Measurements from ENCODE around the gene PHKG2. TPM values are rescaled to one million over a fixed set of nuclear protein-coding genes. Genes with fewer than 3 reads are reported as not detected.

Gene PHKG2
- polyA plus RNA-seq, 1 donor from 2014 or later = 41.5 TPM

DNA sequence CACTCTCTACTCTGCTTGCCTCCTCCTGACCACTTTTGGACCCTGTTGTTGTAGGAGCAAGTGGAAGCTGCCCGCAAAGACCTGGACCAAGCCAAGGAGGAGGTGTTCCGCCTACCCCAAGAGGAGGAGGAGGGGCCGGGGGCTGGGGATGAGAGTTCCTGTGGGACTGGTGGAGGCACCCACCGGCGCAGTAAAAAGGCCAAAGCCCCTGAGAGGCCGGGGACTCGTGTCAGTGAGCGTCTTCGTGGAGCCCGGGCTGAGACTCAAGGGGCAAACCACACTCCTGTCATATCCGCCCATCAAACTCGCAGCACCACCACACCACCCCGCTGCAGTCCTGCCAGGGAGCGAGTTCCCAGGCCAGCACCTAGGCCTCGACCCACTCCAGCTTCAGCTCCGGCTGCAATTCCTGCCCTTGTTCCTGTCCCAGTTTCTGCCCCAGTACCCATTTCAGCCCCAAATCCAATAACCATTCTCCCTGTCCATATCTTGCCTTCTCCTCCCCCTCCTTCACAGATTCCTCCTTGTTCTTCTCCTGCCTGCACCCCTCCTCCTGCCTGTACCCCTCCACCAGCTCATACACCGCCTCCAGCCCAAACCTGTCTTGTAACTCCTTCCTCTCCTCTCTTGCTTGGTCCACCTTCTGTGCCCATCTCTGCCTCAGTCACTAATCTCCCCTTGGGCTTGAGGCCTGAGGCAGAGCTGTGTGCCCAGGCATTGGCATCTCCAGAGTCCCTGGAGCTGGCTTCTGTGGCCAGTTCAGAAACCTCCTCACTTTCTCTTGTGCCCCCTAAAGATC is 11.0 kb upstream of the PHKG2 start:
- no peak for TF ChIP-seq RAD21 (conservative IDR thresholded peaks at IDR 0.05)
- no peak for TF ChIP-seq TAF1 (IDR thresholded peaks at IDR 0.05; ENCODE audit: low read depth)
- TF ChIP-seq EZH2 (IDR thresholded peaks at IDR 0.05; ENCODE audit: borderline replicate concordance, insufficient read depth, low read length, poor library complexity, severe bottlenecking) = no peak
- peak; percentile 4 for TF ChIP-seq POLR2AphosphoS5 (IDR thresholded peaks at IDR 0.05)
- no peak for TF ChIP-seq SMC3 (conservative IDR thresholded peaks at IDR 0.05; ENCODE audit: poor library complexity)
- TF ChIP-seq CTCF (IDR thresholded peaks at IDR 0.05; ENCODE audit: poor library complexity, severe bottlenecking) = no peak
- H3K9ac ChIP-seq (ENCODE audit: low read length) = no peak overlapping the region

DNA sequence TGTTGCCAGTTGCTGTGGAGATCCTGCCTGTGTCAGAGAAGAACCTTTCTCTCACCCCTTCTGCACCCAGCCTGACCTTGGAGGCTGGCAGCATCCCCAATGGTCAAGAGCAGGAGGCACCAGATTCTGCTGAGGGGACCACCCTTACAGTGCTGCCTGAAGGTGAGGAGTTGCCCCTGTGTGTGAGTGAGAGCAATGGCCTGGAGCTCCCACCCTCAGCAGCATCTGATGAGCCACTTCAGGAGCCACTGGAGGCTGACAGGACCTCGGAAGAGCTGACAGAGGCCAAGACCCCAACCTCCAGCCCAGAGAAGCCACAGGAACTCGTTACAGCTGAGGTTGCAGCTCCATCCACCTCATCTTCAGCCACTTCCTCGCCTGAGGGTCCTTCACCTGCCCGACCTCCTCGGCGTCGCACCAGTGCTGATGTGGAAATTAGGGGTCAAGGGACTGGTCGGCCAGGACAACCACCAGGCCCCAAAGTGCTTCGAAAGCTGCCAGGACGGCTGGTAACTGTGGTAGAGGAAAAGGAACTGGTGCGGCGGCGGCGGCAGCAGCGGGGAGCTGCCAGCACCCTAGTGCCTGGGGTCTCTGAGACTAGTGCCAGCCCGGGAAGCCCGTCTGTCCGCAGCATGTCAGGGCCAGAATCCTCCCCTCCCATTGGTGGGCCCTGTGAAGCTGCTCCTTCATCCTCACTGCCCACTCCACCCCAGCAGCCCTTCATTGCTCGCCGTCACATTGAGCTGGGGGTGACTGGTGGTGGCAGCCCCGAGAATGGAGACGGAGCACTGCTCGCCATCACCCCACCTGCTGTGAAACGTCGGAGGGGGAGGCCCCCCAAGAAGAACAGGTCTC is 10.2 kb upstream of the PHKG2 start:
- H3K9me3 ChIP-seq (ENCODE audit: low read length) = no peaks in the 10 kb centered on the region
- peaks cover 5% of the 10 kb centered on the region for H3K36me3 ChIP-seq (ENCODE audit: insufficient read depth, low read length)
- no peak overlapping the region for H3K9ac ChIP-seq (ENCODE audit: low read length)
- H4K20me1 ChIP-seq (ENCODE audit: insufficient read depth) = no peaks in the 10 kb centered on the region
- no peak overlapping the region for H3K27ac ChIP-seq (ENCODE audit: low read length)
- H3K79me2 ChIP-seq (replicated peaks; ENCODE audit: insufficient read depth, low read length) = no peaks in the 10 kb centered on the region
- no peak for TF ChIP-seq MXI1 (conservative IDR thresholded peaks at IDR 0.05; ENCODE audit: poor library complexity, severe bottlenecking)
- TF ChIP-seq CTCF (IDR thresholded peaks at IDR 0.05; ENCODE audit: poor library complexity, severe bottlenecking) = no peak
- TF ChIP-seq RAD21 (conservative IDR thresholded peaks at IDR 0.05) = no peak
- no peak for TF ChIP-seq POLR2AphosphoS5 (IDR thresholded peaks at IDR 0.05)
- TF ChIP-seq TAF1 (IDR thresholded peaks at IDR 0.05; ENCODE audit: low read depth) = no peak
- TF ChIP-seq SMC3 (conservative IDR thresholded peaks at IDR 0.05; ENCODE audit: poor library complexity) = no peak
- no peak for TF ChIP-seq EP300 (conservative IDR thresholded peaks at IDR 0.05; ENCODE audit: poor library complexity, severe bottlenecking)
- TF ChIP-seq, protein P1, sequence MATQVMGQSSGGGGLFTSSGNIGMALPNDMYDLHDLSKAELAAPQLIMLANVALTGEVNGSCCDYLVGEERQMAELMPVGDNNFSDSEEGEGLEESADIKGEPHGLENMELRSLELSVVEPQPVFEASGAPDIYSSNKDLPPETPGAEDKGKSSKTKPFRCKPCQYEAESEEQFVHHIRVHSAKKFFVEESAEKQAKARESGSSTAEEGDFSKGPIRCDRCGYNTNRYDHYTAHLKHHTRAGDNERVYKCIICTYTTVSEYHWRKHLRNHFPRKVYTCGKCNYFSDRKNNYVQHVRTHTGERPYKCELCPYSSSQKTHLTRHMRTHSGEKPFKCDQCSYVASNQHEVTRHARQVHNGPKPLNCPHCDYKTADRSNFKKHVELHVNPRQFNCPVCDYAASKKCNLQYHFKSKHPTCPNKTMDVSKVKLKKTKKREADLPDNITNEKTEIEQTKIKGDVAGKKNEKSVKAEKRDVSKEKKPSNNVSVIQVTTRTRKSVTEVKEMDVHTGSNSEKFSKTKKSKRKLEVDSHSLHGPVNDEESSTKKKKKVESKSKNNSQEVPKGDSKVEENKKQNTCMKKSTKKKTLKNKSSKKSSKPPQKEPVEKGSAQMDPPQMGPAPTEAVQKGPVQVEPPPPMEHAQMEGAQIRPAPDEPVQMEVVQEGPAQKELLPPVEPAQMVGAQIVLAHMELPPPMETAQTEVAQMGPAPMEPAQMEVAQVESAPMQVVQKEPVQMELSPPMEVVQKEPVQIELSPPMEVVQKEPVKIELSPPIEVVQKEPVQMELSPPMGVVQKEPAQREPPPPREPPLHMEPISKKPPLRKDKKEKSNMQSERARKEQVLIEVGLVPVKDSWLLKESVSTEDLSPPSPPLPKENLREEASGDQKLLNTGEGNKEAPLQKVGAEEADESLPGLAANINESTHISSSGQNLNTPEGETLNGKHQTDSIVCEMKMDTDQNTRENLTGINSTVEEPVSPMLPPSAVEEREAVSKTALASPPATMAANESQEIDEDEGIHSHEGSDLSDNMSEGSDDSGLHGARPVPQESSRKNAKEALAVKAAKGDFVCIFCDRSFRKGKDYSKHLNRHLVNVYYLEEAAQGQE (IDR thresholded peaks at IDR 0.05; ENCODE audit: borderline replicate concordance) = no peak
- no peak for TF ChIP-seq EZH2 (IDR thresholded peaks at IDR 0.05; ENCODE audit: borderline replicate concordance, insufficient read depth, low read length, poor library complexity, severe bottlenecking)
- no peaks in the 10 kb centered on the region for H3K9me2 ChIP-seq (ENCODE audit: insufficient read depth, low read length)
- H3K4me2 ChIP-seq (ENCODE audit: low read length) = no peak overlapping the region
- H3F3A ChIP-seq (ENCODE audit: insufficient read depth, low read length, poor library complexity, severe bottlenecking) = no peaks in the 10 kb centered on the region
- no peak overlapping the region for H3K4me3 ChIP-seq (ENCODE audit: low read length)
- no peaks in the 10 kb centered on the region for H3K27me3 ChIP-seq (ENCODE audit: insufficient read depth, low read depth, low read length)
- no peak overlapping the region for H2AFZ ChIP-seq (ENCODE audit: low read depth, low read length)

More for the DNA sequence above, 11.0 kb upstream of the PHKG2 start:
- Histone ChIP-seq H3K4me2 (ENCODE audit: low read length) (no peak overlapping the region), H3K4me3 (ENCODE audit: low read length) (no peak overlapping the region), H3F3A (ENCODE audit: insufficient read depth, low read length, poor library complexity, severe bottlenecking) (no peaks in the 10 kb centered on the region), H3K79me2 (replicated peaks; ENCODE audit: insufficient read depth, low read length) (no peaks in the 10 kb centered on the region), H3K27ac (ENCODE audit: low read length) (no peak overlapping the region), H2AFZ (ENCODE audit: low read depth, low read length) (no peak overlapping the region), H3K36me3 (ENCODE audit: insufficient read depth, low read length) (peaks cover 5% of the 10 kb centered on the region), H3K9me2 (ENCODE audit: insufficient read depth, low read length) (no peaks in the 10 kb centered on the region), H3K27me3 (ENCODE audit: insufficient read depth, low read depth, low read length) (no peaks in the 10 kb centered on the region), H4K20me1 (ENCODE audit: insufficient read depth) (no peaks in the 10 kb centered on the region), H3K9me3 (ENCODE audit: low read length) (no peaks in the 10 kb centered on the region)

Measured in neural cell (in vitro differentiated cells).